EH (cell line): ENCODE results near the gene GFRA4.
A peak's percentile ranks its signal among the peaks of the same experiment; 100 is the strongest.

ENCODE experiments used
- DNase-seq: peaks from one replicate; pipeline ENCODE4 v3.0.0-alpha.2; 2015; ENCODE audit warnings: low read depth

The GFRA4 gene

DNA sequence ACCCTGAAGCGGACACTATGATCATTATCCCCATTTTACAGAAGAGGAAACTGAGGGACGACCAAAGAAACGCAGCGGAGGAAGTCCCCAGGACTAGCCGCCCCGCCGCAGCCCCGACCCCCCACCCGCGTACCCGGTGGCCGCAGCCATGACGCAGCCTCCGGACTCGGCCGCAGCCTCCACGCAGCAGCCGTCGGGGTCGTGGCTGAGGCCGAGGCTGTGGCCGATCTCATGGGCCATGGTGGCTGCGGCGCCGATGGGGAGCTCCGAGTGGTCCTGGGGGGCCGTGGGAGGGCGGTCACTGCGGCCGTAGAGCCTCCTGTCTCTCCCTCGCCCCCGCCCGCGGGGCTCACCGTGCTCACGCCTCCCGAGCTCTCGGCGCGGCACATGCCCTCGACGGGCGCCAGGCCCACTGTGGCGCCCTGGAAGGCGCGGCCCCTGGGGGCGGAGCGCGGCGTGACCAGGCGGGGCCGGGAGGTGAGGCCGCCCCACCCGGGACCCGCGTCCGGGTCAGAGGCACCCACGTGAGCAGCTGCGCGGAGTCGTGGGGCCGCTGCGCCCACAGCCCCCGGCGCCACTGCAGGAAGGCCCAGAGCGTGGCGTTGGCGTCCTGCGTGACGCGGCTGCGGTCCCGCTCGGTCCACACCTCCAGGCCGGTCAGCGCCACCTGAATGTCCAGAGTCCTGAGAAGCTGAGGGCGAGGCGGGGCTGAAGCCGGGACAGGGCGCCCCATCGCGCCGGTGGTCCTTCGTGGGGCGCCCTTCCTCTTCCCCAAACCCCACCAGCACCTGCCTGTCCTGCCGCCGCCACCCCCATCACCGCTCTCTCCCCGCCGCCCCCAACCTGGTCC lies 10.2 kb upstream of the GFRA4 start:
- no peak for DNase-seq

DNA sequence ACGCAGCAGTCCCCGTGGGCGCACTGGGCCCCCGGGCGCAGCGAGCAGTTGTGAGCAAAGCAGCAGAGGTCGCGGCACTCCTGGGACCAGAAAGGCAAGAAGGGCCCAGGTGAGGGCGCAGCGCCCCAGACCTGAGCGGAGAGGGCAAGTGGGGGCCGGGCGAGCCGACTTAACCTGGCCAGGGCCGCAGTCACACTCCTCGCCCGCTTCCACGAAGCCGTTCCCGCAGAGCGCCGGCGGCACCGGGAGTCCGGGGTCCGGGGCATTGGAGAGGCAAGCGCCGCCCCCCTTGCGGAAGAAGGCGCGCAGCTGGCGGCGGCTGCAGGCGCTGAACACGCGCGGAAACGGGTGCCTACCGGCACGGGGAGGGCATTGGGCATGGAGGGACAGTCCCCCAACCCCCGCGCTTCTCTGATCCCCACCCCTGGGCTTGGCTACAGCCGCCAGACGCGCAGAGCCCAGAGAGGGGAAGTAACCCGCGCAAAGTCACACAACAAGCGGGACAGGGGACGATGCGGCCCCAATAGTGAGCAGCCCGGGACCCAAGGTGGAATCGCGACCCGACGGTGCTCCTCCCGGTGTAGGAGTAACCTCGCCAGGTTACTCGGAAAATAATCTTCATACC lies 9.5 kb upstream of the GFRA4 start:
- DNase-seq, result no peak

DNA sequence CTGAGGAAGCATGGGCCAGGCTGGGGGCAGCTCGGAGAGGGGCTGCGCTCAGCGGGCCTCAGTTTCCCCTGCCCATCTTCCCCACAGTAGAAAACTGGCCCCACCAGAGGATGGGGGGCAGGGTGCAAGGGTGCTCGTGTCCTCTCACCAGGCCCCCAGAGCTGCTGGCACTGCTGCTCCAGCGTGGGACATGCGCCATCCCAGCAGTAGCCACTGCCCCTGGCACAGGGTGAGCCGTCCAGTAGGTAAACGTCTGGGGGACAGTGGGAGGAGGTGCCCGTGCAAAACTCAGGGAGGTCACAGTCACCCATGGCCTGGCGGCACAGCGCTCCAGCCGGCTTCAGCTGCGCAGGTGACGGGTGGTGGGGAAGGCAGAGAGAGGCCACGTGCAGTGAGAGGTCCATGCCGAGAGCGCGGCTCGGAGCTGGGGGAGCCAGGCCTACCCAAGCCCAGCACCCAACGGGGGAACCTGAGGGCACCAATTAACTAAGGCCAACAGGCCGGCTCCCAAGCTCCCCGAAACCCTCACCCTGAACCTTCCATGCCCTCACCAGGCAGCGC lies 8.9 kb upstream of the GFRA4 start:
- DNase-seq, result no peak

DNA sequence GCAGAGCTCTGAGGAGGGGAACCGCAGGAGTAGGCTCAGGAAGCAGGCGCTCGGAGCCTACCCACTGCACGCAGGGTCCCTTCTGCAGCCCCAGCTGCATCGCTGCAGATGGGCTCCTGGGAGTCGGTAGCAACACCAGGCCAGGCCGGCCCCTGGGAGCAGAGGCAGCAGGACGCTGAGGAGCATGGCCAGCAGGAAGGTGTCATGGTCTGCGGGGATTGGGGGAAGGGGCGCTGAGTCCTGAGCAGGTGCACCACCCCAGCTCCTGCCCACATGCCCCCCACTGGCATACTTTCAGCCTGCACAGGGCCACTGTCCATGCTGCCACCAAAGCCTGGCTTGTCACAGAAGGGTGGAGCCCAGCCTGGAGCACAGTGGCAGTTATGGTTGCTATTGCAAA lies 7.7 kb upstream of the GFRA4 start:
- DNase-seq, result no peak

DNA sequence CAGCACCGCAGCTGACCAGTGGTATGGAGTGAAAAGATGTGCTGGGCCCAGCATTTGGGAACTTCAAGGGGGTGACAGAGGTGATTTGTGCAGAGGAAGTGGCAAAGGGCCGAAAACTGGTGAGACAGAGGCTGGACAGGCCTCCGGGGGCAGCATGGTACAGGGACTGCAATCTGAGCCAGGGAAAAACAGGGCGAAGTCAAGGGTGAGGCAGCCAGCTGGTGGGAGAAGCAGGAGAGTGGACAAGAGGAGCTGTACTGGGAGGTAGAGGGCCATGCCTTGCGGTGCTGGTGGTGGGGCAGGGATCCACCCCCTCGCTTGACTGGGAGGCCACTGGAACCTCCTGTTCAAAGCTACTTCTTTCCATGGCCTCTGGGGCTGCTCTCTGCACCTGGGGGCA lies 7.3 kb upstream of the GFRA4 start:
- peak; percentile 64 for DNase-seq

DNA sequence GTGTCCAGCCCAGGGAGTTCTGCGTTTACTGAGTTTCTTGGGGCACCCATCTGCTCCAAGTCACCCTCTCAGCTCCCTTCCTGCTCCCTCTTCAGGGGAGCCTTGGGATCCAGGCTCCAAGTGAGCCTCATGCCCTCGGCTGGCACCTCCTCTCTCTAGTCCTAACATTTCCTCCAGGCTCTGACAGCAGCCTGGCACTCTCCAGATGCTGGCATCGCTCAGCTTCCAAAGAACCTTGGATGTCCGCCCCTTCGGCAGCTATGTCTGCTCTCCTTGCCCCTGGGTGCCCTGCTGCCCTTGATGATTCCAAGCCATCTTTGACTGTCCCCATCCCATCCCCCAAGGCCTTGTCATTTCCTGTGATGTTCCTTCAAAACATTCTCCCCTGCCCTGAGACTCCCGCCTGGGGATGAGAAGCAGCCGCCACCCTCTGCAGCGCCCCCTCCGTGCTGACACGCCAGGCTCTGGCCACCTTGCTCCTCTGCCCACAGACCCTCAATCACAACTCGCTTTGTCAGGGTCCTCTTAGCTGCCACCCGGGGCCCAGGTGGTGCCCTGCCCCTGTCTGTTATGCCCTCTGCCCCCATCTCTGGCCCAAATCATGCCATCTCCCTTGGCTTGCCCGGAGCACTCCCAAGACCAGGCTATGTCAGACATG lies 6.6 kb upstream of the GFRA4 start:
- peak; percentile 44 for DNase-seq

DNA sequence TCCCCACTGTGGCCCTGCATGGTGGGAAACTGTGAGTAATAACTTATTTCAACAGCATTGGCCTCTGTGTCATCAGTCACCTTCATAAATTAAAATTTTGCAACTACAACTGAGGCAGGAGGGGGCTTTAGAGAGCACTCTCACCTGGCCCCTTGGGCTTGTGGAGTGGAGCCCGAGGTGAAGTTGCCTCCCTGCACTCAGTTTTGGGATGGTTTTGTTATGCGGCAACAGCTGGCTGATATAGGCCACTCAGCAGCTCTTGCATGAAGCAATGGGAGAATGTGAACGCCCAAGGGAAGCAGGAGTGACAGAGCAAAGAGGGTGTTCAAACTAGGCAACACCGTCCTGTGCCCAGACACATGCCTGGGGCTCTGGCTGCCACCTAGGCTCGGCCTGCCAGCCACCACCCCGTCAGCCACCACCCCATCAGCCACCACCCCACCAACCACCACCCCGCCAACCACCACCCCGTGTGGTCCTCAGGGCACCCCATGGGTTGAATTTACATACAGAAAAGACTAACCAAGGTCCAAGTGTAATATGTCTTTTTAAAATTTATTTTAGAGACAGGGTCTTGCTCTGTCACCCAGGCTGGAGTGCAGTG lies 4.3 kb upstream of the GFRA4 start:
- no peak for DNase-seq

DNA sequence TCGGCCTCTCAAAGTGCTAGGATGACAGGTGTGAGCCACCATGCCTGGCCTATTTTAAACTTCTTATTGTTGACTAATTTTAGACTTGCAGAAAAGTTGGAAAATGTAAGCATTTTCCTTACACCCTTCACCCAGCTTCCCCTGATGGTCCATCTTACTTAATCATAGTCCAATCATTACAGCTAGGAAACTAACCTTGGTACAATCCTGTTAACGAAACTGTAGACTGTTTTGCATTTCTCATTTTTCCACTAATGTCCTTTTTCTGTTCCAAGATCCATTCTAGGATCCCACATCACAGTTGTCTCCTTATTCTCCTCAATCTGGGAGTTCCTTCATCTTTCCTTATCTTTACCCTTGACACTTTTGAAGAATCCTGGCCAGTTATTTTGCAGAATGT lies 659 bp upstream of the GFRA4 start:
- no peak for DNase-seq

DNA sequence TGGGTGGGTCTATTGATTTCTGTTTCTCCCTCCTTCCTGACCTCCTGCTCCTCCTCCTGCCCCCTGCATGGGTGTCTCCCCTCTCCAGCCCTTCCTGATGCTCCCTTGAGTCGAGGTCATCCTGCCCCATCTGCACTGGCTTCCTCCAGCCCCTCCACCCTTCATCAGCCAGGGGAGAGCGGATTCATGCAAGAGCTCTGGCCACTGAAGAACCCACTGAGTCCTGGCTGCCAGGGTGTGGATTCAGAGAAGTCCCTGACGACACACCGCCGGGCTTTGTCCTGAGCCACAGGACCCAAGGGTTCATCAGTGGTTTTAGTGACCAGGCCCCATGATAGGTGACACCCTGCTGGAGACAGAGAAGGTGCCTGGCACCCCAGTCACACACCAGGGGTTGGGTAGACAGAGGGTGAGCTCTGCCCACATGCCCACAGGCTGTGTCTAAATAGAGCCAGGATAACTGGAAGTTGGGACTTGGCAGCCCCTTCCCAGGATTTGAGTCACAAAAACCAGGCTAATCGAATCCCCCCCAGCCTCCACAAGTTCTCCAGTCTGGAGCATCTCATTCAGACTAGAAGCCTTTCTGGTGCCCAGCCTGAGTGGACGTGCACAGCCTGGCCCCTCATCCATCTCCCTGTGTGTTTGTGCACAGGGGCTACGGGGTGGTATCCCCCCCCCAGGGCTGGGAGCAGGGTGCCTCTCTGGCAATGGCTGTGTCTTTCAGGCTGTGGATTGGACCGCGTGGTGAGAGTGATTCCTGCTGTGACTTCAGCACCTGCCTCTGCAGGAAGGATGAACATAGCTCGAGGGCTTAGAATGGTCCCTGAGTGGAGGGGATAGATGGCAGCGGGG lies 1.2 kb downstream of the GFRA4 start:
- DNase-seq, result no peak

DNA sequence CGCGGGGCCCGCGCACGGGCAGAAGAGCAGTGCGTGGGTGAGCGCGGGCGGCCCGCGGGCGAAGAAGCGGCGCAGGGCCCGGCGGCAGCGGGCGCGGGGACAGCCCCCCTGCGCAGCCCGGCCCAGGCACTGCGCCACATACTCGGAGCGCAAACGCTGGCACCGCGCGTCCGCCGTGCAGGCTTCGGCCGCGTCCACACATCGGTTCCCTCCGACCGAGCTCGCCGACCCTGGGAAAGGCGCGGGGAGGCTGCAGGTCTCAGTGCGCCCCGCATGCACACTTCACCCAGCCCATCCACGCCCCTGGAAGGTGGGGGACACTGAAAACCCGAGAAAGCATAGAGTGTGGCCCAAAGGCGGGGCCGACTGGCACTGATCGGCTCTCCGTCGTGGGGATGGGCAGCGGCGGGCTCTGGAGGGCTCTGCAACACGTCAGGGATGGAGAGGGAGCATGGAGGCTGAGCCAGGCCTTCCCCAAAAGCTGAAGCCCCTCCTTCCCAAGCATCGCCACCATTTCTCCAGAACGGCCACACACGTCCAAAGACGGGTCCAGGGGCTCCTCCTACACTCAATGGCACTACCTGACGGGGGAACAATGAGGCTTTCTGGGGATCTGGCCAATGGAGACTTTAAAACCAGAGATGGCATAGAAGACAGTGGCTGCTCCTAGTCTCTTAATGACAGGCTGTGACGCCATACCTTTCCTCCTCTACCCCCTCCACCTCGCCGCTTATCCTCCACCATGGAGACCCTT lies 2.0 kb downstream of the GFRA4 start:
- DNase-seq, result no peak

DNA sequence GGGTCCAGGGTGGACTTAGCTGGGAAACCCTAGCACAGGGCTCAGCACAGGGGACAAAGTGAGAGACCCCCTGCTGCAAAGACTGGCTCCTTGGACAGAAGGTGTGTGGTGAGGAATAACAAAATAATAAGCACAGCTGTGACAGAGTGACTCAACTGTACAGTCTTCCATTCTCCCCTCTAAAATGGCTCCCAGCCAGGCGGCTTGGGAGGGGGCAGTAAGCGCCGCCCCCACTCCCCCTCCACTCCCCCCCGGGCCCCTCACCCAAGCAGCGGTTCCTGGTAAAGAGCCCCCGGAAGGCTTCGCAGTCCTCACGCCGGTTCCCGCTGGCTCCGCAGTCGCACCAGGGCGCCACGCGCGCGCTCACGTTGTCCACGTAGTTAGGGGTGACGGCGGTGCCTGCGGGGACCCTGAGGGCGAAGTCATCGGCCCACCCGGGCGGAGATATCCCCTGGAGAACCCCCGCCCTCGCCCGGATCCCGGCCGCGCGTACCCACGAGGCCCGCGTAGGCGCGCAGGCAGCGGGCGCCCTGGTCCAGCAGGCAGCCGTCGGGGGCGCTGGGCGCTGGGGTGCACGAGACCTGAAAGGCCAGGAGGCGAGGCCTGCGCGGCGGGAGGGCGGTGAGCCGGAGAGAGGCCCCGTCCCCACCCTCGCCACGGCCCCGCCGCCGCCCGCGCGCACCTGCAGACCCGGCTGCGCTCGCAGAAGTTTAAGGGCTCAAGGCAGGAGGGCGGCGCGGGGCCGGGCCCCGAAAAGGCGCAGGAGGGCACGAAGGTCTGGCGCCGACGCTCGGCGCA lies 2.7 kb downstream of the GFRA4 start:
- no peak for DNase-seq

DNA sequence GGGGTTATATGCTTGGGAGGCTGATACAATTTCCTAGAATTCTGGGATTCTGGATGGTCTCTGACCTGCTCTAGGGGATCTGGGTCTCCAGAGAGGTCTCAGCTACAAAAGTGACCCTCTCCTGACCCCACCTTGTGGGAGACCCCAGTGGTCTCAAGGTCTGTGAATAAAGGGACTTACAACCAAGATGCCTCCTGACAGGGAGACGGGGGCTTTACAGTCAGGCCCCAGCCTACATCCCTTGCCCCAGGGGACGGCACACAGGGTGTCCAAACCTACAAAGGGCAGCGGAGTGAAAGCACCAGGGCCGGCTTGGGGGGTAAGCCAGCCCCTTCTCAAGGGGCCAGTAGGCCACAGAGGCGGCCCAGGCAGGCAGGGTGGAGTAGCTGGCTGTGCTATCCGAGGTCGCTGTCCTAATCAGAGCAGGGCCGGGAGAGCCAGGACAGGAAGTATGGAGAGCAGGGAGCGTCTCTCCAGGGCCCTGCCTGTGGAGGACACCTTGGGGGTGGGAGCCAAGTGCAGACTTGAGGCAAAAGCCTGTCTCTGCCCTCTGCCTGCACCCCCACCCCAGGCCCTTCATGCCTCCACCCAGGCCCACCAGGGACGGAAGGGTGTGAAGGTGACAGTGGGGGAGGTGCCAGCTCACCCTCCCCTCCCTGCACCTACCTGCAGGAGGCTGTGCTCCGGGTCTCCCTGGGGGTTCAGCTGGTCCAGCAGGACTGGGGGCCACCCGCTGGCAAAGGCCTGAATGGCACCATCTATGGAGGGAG lies 3.5 kb downstream of the GFRA4 start:
- DNase-seq, result no peak

DNA sequence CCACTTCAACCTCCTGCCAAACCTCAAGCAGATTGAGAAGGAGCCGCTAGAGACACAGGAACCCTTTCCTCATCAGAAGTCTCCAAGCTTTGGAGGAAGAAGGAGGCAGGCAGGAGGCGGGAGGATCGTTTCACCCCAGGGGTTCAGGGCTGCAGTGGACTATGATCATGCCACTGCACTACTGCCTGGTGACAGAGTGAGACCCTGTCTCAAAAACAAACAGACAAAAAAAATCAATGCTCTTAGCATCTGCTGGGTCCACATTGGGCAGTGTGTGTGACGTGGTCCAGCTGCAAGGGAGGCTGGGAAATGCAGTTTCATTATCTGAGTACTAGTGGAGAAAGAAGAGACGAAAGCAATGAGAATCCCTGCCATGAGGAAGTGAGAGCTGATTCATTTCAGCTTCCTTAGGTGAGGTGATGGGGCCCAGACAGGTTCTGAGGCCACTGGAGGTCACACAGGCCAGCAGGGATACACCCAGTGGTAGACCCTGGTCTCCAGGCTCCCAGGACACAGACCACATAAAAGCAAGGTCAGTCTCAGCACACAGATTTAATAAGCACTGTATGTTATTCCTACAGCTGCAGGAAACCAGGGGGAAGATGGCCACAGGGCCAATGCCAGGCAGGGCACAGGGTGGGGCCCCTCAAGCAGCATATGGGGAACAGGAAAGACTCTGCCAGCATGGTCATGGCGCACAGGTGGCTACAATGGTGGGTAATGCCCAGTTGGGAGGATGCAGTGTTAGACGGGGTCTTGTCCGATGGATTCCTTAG lies 4.3 kb downstream of the GFRA4 start:
- DNase-seq, result no peak

DNA sequence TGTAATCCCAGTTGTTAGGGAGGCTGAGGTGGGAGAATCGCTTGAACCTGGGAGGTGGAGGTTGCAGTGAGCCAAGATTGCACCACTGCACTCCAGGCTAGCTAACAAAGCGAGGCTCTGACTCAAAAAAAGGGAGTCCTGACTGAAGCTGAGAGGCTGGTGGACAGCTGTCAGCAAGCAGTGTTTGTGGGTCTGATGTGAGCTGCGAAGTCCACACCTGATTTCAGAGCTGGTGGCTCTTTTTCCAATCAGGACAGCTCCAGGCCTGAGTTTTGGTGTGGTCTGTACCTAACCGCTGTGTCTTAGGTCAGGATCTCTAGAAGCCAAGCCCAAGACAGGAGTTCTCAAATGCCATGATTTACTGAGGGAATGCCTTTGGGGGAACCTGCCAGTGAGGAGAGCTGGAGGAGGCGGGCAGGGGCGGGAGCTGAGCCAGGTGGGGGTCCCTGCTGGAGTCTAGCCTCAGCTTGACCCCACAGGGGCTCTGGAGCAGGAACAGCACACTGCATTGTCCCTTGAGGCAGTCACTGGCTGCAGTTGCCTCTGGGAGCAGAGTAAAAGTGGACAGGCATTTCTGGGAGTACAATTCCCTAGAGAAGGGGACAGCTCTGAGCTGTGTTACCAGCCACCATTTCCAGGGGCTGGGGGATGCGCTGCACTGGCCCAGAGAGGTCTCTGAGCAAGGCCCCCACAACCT lies 5.0 kb downstream of the GFRA4 start:
- no peak for DNase-seq

DNA sequence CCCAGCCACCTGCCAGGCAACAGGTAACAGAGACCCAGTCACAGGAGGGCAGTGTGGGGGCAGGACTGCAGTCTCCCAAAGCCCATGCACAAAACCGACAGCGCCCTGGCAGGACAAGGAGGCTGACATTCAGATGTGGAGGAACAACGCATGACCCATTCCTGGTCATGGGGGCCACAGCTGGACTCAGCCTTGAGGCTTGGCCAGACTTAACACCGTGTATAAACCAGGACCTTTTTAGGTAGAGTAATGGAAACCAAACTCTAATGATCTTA lies 8.1 kb downstream of the GFRA4 start:
- no peak for DNase-seq

DNA sequence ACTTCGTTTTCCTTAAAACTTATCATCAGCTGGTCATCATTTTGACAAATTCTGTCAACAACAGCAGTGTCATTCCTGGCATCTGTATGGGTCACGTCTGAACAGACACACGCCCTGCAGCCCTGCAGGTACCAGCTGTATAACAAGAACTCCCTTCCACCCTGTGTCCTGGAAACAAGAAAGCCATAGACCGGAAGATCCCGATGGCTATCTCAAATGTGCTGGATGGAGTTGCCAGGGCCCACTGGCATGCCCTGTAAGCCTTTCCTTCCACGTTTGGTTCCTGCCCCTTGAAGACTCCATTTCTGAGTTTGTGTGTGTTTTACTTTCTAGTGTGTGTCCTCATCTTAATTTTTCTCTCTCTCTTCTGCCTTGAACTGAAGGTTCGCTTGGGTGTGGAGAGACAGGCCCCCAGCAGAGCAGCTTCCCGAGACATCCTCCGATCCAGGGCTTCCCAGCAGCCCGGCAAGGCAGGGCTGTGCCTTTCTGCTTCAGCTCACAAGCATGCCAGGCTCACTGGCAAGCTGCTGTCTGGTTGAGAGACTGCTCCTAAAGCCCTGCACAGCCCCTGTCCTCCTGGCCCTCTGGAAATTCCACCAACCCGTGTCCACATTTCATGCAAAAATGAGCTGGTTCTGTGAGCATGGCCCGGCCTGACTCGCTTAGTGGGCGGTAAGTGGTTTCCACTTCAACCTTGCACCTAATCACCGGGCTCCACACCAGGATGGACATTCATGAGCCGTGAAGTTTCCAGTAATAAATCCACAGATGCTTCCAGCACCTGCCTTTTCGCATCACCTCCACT lies 8.7 kb downstream of the GFRA4 start:
- no peak for DNase-seq

DNA sequence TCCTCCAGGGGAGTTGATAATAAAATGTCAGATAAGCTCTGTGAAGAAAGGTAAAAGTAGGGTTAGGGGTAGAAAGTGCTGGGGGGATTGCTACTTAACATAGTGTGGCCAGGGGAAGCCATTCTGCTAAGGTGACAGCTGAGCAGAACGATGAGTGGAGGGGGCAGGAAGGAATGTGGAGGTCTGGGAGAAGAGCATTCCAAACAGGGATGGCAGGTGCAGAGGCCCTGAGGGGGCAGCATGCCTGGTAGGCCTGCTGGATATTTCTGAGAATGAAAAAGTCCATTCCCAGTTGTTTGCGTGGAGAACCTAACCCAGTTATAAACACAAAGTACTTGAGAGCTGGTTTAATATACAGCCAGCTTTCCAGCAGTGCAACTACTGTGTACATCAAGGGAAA lies 9.3 kb downstream of the GFRA4 start:
- DNase-seq, result no peak
